NOMO-1 treated with DMSO at 0.1 percent for 48 hours (cell line): ENCODE results near the gene CST8.

ENCODE experiments used
- DNase-seq: peaks from one replicate; lab custom pipeline; 2025; ENCODE audit not compliant: unreplicated experiment; lab: John Stamatoyannopoulos, UW

The CST8 gene

GRCh38 chr20:23519556-23519955, 28.6 kb downstream of the CST8 start:
- DNase-seq = no peak

DNA sequence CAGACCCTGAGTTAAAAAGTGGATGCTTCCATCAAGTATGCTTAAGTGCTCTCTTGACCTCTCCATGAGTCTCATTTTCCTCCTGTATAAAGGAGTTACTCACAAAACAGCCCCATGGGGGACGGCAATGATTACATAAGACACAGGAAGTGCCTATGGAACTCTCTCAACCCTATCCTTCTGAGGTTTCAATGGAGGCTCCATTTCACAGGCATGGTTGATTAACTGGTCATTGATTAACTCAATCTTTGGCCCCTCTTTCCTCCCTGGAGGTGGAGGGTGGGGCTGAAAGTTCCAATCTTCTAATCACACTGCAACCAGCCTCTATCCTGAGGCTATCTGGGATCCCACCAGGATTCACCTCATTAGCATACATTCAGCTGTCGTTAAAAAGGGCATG, 29.3 kb downstream of the CST8 start:
- DNase-seq = no peak

- DNase-seq = no peak
Measured at GRCh38 chr20:23524146-23524545, 33.2 kb downstream of the CST8 start.

DNA sequence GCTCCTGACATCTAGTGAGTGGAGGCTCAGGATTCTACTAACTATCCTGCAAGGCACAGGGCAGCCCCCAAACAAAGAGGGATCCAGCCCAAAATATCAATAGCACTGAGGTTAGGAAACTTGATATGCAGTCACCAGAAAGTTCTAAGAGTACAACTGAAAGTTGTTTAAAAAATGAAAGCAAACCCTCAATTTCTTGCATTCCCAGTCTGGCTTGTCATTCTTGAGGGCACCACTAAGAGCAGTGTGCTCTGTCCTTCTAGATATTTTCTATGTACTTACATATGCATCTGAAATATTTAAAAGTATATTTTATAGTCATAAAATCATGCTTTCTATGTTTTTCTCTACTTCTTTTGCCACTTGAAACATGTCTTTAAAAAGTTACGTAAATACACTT, 35.9 kb downstream of the CST8 start:
- no peak for DNase-seq

GRCh38 chr20:23528867-23529431, 38.0 kb downstream of the CST8 start:
- DNase-seq = no peak

- DNase-seq = peak; percentile 15
Measured at GRCh38 chr20:23530937-23531567, 40.1 kb downstream of the CST8 start.

- DNase-seq = no peak
Measured at GRCh38 chr20:23532533-23532932, 41.6 kb downstream of the CST8 start.

- DNase-seq = no peak
Measured at GRCh38 chr20:23533161-23533560, 42.2 kb downstream of the CST8 start.

GRCh38 chr20:23534801-23535593, 44.1 kb downstream of the CST8 start:
- no peak for DNase-seq

- no peak for DNase-seq
Measured at GRCh38 chr20:23536328-23536974, 45.5 kb downstream of the CST8 start.

DNA sequence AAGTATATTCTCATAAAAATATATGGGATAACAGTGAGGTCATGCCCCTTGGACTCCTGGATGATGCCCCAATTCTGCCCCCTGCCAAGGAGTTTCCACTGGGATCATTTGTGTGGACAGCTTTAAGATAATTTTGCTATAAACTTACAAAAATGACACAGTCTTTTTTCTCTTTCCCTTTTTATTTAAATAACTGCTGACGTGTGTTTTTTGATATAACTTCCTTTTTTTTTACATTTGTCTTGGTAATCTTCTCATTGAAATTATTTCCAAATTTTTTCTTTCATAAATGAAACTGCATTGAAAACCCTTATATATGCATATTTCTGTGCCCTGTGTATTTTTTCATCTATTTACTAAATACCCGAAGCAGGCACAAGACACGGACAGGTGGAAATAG, 46.1 kb downstream of the CST8 start:
- DNase-seq = no peak

GRCh38 chr20:23540624-23541023, 49.7 kb downstream of the CST8 start:
- DNase-seq = no peak

DNA sequence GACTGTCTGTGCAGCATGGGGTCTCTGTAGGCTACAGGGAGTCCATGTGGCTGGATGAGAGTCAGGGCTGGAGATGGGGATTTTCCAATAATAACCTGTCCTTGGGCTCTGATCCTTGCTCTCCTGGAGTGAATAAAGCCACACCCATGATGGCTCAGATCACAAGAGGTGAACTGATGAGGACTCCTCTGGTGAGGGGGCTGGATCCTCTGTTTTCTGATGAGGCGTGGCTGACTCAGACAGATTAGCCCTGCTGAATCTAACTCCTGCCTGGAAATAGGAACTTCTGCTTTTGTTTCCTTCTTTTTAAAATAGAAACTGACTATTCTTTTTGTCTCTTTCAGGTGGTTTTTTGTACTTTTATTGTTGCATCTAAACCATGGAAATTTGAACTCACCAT, 50.4 kb downstream of the CST8 start:
- peak; percentile 79 for DNase-seq

- no peak for DNase-seq
Measured at GRCh38 chr20:23541776-23542175, 50.9 kb downstream of the CST8 start.

DNA sequence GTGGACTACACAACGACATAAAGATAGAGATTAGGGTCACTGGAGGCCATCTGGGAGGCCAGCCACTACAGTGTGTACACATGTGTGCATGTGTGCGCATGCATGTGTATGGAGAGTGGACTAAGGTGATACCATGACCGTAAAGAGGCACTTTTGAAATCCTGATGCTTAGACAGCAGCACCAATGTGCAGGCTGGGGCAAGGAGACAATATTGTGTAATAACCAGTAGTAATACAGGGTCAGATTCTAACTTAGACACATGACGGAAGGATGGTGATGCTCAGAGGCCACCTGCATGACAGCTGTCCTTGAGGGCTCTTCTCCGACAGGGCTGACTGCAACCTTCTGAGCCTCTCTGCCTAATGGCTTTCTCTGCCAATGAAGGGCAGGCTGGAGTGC, 51.9 kb downstream of the CST8 start:
- no peak for DNase-seq

DNA sequence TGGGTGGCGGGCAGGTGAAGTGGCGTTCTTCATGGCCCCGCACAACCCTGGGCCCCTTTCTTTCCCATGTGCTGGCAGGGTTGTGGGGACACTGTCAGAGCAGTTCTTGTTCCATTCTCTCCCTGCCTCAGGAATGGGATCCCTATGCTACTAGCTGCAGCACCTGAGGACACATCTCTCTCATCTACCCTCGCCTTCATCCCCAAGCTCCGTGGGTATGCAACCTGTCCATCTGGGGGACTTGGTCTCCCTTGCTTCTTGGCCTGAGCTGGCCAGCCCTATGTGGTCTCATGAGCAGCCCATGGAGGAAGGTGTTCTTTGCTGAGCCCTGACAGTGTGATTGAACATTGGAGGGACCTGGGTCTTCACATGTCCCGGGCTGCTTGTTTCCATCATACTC, 53.2 kb downstream of the CST8 start:
- no peak for DNase-seq
